ENCODE measurements around the gene AADAC.
"Not testable (repeated sequence)": the region's sequence is repeated elsewhere in the genome, so short reads cannot be mapped to it uniquely, and the experiment has no call there.

The AADAC gene

GRCh38 chr3:151813799-151814198 is at the start of gene AADAC:
Gene AADAC, plus strand, starts transcription at chr3:151814116. Its CDS starts 47 bp downstream, at chr3:151814163.
- in situ Hi-C loops (cut with MboI; ENCODE audit: low sequenced_read_pairs) = no loop called here

GRCh38 chr3:151764699-151765098 is 49.2 kb upstream of the AADAC start:
- in situ Hi-C loops (cut with MboI; ENCODE audit: low sequenced_read_pairs) = not testable (repeated sequence)

- in situ Hi-C loops (cut with MboI; ENCODE audit: low sequenced_read_pairs) = no loop called here
Measured at GRCh38 chr3:151765685-151766084, 48.2 kb upstream of the AADAC start.

- in situ Hi-C loops (cut with MboI; ENCODE audit: low sequenced_read_pairs) = no loop called here
Measured at GRCh38 chr3:151766454-151766853, 47.5 kb upstream of the AADAC start.

GRCh38 chr3:151768393-151768930 is 45.5 kb upstream of the AADAC start:
- in situ Hi-C loops (cut with MboI; ENCODE audit: low sequenced_read_pairs) = no loop called here

GRCh38 chr3:151769175-151769574 is 44.7 kb upstream of the AADAC start:
- in situ Hi-C loops (cut with MboI; ENCODE audit: low sequenced_read_pairs) = no loop called here

GRCh38 chr3:151770956-151771355 is 43.0 kb upstream of the AADAC start:
- in situ Hi-C loops (cut with MboI; ENCODE audit: low sequenced_read_pairs) = no loop called here

GRCh38 chr3:151772825-151773480 is 41.0 kb upstream of the AADAC start:
- in situ Hi-C loops (cut with MboI; ENCODE audit: low sequenced_read_pairs) = no loop called here

GRCh38 chr3:151774235-151774634 is 39.7 kb upstream of the AADAC start:
- in situ Hi-C loops (cut with MboI; ENCODE audit: low sequenced_read_pairs) = no loop called here

- in situ Hi-C loops (cut with MboI; ENCODE audit: low sequenced_read_pairs) = no loop called here
Measured at GRCh38 chr3:151774910-151775309, 39.0 kb upstream of the AADAC start.

GRCh38 chr3:151775314-151776258 is 38.3 kb upstream of the AADAC start:
- in situ Hi-C loops (cut with MboI; ENCODE audit: low sequenced_read_pairs) = no loop called here

- in situ Hi-C loops (cut with MboI; ENCODE audit: low sequenced_read_pairs) = no loop called here
Measured at GRCh38 chr3:151776259-151776740, 37.6 kb upstream of the AADAC start.

GRCh38 chr3:151777880-151778279 is 36.0 kb upstream of the AADAC start:
- in situ Hi-C loops (cut with MboI; ENCODE audit: low sequenced_read_pairs) = no loop called here

GRCh38 chr3:151787626-151788025 is 26.3 kb upstream of the AADAC start:
- in situ Hi-C loops (cut with MboI; ENCODE audit: low sequenced_read_pairs) = no loop called here

GRCh38 chr3:151788401-151788800 is 25.5 kb upstream of the AADAC start:
- in situ Hi-C loops (cut with MboI; ENCODE audit: low sequenced_read_pairs) = no loop called here

- in situ Hi-C loops (cut with MboI; ENCODE audit: low sequenced_read_pairs) = no loop called here
Measured at GRCh38 chr3:151789853-151790463, 24.0 kb upstream of the AADAC start.

- in situ Hi-C loops (cut with MboI; ENCODE audit: low sequenced_read_pairs) = not testable (repeated sequence)
Measured at GRCh38 chr3:151790763-151791162, 23.2 kb upstream of the AADAC start.

GRCh38 chr3:151792411-151792810 is 21.5 kb upstream of the AADAC start:
- in situ Hi-C loops (cut with MboI; ENCODE audit: low sequenced_read_pairs) = no loop called here

- in situ Hi-C loops (cut with MboI; ENCODE audit: low sequenced_read_pairs) = no loop called here
Measured at GRCh38 chr3:151793636-151794035, 20.3 kb upstream of the AADAC start.

GRCh38 chr3:151794080-151794479 is 19.8 kb upstream of the AADAC start:
- in situ Hi-C loops (cut with MboI; ENCODE audit: low sequenced_read_pairs) = no loop called here

- in situ Hi-C loops (cut with MboI; ENCODE audit: low sequenced_read_pairs) = no loop called here
Measured at GRCh38 chr3:151795276-151795675, 18.6 kb upstream of the AADAC start.
